Esophagus muscularis mucosa (tissue), 4 donors: Measurements from ENCODE around the gene CEL. TPM values are rescaled to one million over a fixed set of nuclear protein-coding genes. Genes with fewer than 3 reads are reported as not detected.
"Not testable (repeated sequence)": the region's sequence is repeated elsewhere in the genome, so short reads cannot be mapped to it uniquely, and the experiment has no call there.

Source experiments
- DNase-seq: peaks from one replicate; pipeline ENCODE4 v3.0.0-alpha.2; 2017; ENCODE audit errors: extremely low spot score
- H3K27ac ChIP-seq, 4 donors: fragments of 200-600 bp; sonication (generic); replicated peaks in 1 of 4; 1 replicate in 3 of 4; 2 replicates in 1 of 4; pipeline ENCODE4 v1.5.1; 2016 to 2019; ENCODE audit warnings: mild to moderate bottlenecking in 1 of 4
- H3K27me3 ChIP-seq, 4 donors: fragments of 200-600 bp; sonication (generic); one replicate each; pipeline versions ENCODE4 v1.5.1 to v1.6.0; 2016 to 2019
- H3K36me3 ChIP-seq, 4 donors: fragments of 200-600 bp; sonication (generic); one replicate each; pipeline ENCODE4 v1.5.1; 2016 to 2019
- H3K4me1 ChIP-seq, 4 donors: fragments of 200-600 bp; sonication (generic); one replicate each; pipeline ENCODE4 v1.5.1; 2016 to 2019
- H3K4me3 ChIP-seq, 4 donors: fragments of 200-600 bp; sonication (generic); 1 replicate in 2 of 4; 2 replicates in 2 of 4; pipeline ENCODE4 v1.5.1; 2016 to 2019; ENCODE audit warnings: mild to moderate bottlenecking in 4 of 4, moderate library complexity in 1 of 4
- H3K9me3 ChIP-seq, 4 donors: fragments of 200-600 bp; sonication (generic); 1 replicate in 3 of 4; 2 replicates in 1 of 4; pipeline ENCODE4 v1.5.1; 2016 to 2019
- EP300 ChIP-seq: sonication (generic); formaldehyde crosslinking; IDR thresholded peaks from one replicate; pipeline ENCODE4 v1.6.1; 2017; ENCODE audit warnings: antibody characterized with exemption
- POLR2A ChIP-seq: fragments of 450-650 bp; IDR thresholded peaks from one replicate; pipeline ENCODE4 v1.6.1; 2017; ENCODE audit warnings: antibody characterized with exemption, moderate library complexity, mild to moderate bottlenecking, low read depth
- POLR2AphosphoS5 ChIP-seq, 2 donors: sonication (generic); formaldehyde crosslinking; IDR thresholded peaks; one replicate each; pipeline ENCODE4 v1.6.1; 2017; ENCODE audit warnings: antibody characterized with exemption in 2 of 2
- WGBS: methylation state at CpG from one replicate; pipeline ENCODE4 v1.1.5; 2018; 5-methylcytosine and 5-hydroxymethylcytosine counted together
- intact Hi-C: fragments of 100-400 bp; cut with DNase I; formaldehyde crosslinking; loops from one replicate; pipeline ENCODE4 v1.15.1; 2023
- total RNA-seq, 4 donors: library from RNA; depleted of rRNA; stranded (reverse); fragments of >200 nt; gene quantifications; one replicate each; pipeline versions ENCODE4 v1.1.0 to v1.2.1, GENCODE V29; 2016
- TF ChIP-seq, protein P1 (sequence below), 3 experiments: fragments of 200-600 bp in 2 of 3; fragments of 450-650 bp in 1 of 3; sonication (generic) in 2 of 3; IDR thresholded peaks; one replicate each; pipeline ENCODE4 v1.5.1; 2017 to 2019; ENCODE audit warnings: antibody characterized with exemption in 3 of 3, mild to moderate bottlenecking in 2 of 3, moderate library complexity in 1 of 3

Gene CEL
- total RNA-seq, 4 donors from 2014 or later: 0.17 to 0.42 (median 0.21) TPM

DNA sequence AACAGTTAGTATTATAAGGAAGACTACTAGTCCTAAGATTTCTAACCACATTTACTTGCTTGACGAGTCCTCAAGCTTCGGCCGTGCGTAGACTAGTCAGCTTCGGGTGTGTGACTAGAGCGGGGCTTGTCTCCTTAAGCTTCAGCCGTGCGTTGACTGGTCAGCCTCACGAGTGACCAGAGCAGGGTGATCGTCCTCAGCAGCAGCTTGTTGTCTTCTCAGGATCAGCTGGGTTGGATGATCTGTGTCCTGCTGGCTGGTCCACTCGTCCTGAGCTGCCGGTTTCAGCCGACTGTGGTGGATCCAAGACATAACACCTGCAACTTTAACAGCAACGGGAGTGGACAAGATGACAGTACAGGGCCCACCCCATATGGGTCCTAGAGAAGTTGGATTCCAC is 16.7 kb downstream of the CEL start:
- Histone ChIP-seq H3K4me1 (no peaks in the 10 kb centered on the region), H3K9me3 (no peaks in the 10 kb centered on the region), H3K4me3 (no peak overlapping the region), H3K36me3 (no peaks in the 10 kb centered on the region), H3K27ac (no peak overlapping the region), H3K27me3 (peaks cover 0 to 4% (median 0%) of the 10 kb centered on the region in 4 donors)
- DNase-seq: no peak
- TF ChIP-seq POLR2A (no peak), EP300 (no peak), POLR2AphosphoS5 (IDR thresholded peaks at IDR 0.05) (no peak)
- TF ChIP-seq, protein P1, sequence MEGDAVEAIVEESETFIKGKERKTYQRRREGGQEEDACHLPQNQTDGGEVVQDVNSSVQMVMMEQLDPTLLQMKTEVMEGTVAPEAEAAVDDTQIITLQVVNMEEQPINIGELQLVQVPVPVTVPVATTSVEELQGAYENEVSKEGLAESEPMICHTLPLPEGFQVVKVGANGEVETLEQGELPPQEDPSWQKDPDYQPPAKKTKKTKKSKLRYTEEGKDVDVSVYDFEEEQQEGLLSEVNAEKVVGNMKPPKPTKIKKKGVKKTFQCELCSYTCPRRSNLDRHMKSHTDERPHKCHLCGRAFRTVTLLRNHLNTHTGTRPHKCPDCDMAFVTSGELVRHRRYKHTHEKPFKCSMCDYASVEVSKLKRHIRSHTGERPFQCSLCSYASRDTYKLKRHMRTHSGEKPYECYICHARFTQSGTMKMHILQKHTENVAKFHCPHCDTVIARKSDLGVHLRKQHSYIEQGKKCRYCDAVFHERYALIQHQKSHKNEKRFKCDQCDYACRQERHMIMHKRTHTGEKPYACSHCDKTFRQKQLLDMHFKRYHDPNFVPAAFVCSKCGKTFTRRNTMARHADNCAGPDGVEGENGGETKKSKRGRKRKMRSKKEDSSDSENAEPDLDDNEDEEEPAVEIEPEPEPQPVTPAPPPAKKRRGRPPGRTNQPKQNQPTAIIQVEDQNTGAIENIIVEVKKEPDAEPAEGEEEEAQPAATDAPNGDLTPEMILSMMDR (IDR thresholded peaks at IDR 0.05): no peak
- WGBS: 76% methylated on average over 9 of the region's 14 CpGs
- intact Hi-C loops: no loop called here

DNA sequence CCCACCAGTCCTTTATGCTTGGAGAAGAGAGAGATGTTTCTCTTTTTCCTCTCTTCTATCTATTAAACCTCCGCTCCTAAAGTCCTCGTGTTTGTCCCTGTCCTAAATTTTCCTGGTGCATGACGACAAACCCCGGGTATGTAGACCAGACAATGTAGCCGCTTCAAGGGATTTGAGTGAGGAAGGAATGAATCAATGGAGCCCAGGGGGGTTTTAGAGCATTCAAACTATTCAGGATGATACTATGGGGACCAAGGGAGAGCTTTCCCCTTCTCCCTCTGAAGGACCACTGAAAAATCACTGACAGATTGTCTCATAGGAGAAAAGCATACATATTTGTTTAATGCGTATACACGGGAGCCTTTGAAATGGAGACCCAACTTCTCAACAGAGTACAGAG is 18.4 kb downstream of the CEL start:
- TF ChIP-seq POLR2AphosphoS5 (IDR thresholded peaks at IDR 0.05) (no peak), POLR2A (no peak), EP300 (no peak)
- TF ChIP-seq, protein P1 (IDR thresholded peaks at IDR 0.05): no peak
- intact Hi-C loops: no loop called here
- no peaks in the 10 kb centered on the region for H3K36me3 ChIP-seq
- H3K27ac ChIP-seq: no peak overlapping the region
- H3K9me3 ChIP-seq: no peaks in the 10 kb centered on the region
- H3K4me3 ChIP-seq: no peak overlapping the region
- peaks cover 0 to 4% (median 0%) of the 10 kb centered on the region in 4 donors for H3K27me3 ChIP-seq
- no peaks in the 10 kb centered on the region for H3K4me1 ChIP-seq
- WGBS: 88% methylated on average over 7 of the region's 7 CpGs
- DNase-seq: no peak

DNA sequence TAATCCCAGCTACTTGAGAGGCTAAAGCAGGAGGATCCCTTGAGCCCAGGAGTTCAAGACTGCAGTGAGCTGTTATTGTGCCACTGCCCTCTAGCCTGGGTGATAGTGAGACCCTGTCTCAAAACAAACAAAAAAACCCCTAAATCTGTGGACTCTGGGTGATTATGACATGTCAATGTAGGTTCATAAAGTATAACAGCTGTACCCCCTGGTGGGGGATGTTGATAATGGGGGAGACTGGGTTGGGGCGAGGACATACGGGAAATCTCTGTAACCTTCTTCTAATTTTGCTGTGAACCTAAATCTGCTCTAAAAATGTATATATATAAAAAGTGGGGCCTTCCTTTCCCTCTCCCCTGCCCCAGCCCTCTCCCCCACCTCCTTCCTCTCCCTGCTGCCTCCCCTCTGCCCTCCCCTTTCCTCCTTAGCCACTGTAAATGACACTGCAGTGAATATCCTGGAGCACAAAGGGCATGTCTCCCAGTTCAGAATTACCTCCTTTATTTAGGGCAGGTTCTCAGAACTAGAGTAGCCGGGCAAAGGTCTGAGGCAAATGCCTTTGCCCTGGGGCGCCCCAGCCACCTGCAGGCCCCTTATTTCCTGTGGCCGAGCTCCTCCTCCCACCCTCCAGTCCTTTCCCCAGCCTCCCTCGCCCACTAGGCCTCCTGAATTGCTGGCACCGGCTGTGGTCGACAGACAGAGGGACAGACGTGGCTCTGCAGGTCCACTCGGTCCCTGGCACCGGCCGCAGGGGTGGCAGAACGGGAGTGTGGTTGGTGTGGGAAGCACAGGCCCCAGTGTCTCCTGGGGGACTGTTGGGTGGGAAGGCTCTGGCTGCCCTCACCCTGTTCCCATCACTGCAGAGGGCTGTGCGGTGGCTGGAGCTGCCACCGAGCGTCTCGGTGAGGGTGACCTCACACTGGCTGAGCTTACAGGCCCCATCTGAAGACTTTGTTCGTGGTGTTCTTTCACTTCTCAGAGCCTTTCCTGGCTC is 19.3 kb downstream of the CEL start:
- H3K9me3 ChIP-seq, H3K36me3 ChIP-seq, H3K27me3 ChIP-seq, intact Hi-C loops, H3K4me3 ChIP-seq, H3K4me1 ChIP-seq, H3K27ac ChIP-seq, DNase-seq: not testable (repeated sequence)
- WGBS: 85% methylated on average over 6 of the region's 18 CpGs

DNA sequence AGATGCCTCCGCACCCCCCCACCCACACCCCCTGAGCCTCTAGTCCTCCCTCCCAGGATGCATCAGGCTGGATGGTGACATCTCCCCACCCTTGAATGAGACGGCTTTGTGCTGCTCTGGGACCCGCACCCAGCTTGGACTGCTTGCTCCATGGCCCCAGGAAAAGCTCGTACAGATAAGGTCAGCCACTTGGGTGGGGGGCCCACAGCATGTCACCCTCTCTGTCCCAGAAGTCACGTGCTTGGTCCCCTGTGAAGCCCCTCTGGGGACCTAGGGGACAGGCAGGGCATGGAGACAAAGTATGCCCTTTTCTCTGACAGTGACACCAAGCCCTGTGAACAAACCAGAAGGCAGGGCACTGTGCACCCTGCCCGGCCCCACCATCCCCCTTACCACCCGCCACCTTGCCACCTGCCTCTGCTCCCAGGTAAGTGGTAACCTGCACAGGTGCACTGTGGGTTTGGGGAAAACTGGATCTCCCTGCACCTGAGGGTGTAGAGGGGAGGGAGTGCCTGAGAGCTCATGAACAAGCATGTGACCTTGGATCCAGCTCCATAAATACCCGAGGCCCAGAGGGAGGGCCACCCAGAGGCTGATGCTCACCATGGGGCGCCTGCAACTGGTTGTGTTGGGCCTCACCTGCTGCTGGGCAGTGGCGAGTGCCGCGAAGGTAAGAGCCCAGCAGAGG is 20.3 kb downstream of the CEL start:
- H3K27ac ChIP-seq, H3K9me3 ChIP-seq, H3K4me3 ChIP-seq, DNase-seq, H3K27me3 ChIP-seq, H3K36me3 ChIP-seq, intact Hi-C loops, H3K4me1 ChIP-seq: not testable (repeated sequence)
- WGBS: 61% methylated on average over 5 of the region's 12 CpGs

DNA sequence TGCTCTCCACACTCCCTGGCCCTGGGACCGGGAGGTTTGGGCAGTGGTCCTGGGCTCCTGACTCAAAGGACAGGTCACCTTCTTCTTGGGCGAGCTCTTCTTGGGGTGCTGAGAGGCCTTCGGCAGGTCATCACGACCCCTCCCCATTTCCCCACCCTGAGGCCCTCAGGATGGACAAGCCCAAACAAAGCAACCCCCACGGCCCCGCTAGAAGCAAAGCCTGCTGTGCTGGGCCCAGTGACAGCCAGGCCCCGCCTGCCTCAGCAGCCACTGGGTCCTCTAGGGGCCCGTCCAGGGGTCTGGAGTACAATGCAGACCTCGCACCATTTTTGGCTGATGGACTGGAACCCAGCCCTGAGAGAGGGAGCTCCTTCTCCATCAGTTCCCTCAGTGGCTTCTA is 21.9 kb downstream of the CEL start:
- H3K36me3 ChIP-seq, H3K27ac ChIP-seq, H3K4me3 ChIP-seq, intact Hi-C loops, H3K27me3 ChIP-seq, H3K4me1 ChIP-seq, H3K9me3 ChIP-seq, DNase-seq: not testable (repeated sequence)
- 80% methylated on average over 1 of the region's 9 CpGs for WGBS

DNA sequence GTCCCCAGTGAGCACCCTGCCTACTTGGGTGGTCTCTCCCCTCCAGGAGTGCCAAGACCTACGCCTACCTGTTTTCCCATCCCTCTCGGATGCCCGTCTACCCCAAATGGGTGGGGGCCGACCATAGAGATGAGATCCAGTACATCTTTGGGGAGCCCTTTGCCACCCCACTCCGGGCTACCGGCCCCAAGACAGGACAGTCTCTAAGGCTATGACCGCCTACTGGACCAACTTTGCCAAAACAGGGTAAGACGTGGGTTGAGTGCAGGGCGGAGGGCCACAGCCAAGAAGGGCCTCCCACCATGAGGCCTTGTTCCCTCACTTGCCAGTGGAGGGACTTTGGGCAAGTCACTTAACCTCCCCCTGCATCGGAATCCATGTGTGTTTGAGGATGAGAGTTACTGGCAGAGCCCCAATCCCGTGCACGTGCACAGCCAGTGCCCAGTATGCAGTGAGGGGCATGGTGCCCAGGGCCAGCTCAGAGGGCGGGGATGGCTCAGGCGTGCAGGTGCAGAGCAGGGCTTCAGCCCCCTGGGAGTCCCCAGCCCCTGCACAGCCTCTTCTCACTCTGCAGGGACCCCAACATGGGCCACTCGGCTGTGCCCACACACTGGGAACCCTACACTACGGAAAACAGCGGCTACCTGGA is 24.6 kb downstream of the CEL start:
- intact Hi-C loops, H3K36me3 ChIP-seq, H3K9me3 ChIP-seq, H3K4me1 ChIP-seq, H3K27me3 ChIP-seq, H3K4me3 ChIP-seq, DNase-seq, H3K27ac ChIP-seq: not testable (repeated sequence)
- WGBS: 94% methylated on average over 3 of the region's 17 CpGs
